Nephron progenitor cell (in vitro differentiated cells): ENCODE measurements around the gene SH3GL1.
A peak's percentile ranks its signal among the peaks of the same experiment; 100 is the strongest.

ENCODE experiments used
- DNase-seq: peaks from one replicate; pipeline ENCODE4 v3.0.0; 2021
- H3K27ac Mint-ChIP-seq: 2 replicates; pipeline ENCODE4 v1.8.0; 2021; ENCODE audit warnings: mild to moderate bottlenecking, moderate library complexity, mixed read lengths
- H3K27me3 Mint-ChIP-seq: 2 replicates; pipeline ENCODE4 v1.8.0; 2021; ENCODE audit warnings: mild to moderate bottlenecking, low read depth, mixed read lengths; ENCODE audit not compliant: poor library complexity
- H3K36me3 Mint-ChIP-seq: 2 replicates; pipeline ENCODE4 v1.8.0; 2021; ENCODE audit warnings: low read depth, mixed read lengths
- H3K4me1 Mint-ChIP-seq: 2 replicates; pipeline ENCODE4 v1.8.0; 2021; ENCODE audit warnings: mixed read lengths
- H3K4me3 Mint-ChIP-seq: 2 replicates; pipeline ENCODE4 v1.8.0; 2021; ENCODE audit warnings: mild to moderate bottlenecking, moderate library complexity, mixed read lengths
- H3K9me3 Mint-ChIP-seq: 2 replicates; pipeline ENCODE4 v1.8.0; 2021; ENCODE audit warnings: mild to moderate bottlenecking, moderate library complexity, mixed read lengths
- TF ChIP-seq, protein P1 (sequence below): fragments of 200-600 bp; sonication (generic); IDR thresholded peaks from 2 replicates; pipeline ENCODE4 v1.5.0; 2021; ENCODE audit warnings: antibody characterized with exemption

SH3GL1 gene

DNA sequence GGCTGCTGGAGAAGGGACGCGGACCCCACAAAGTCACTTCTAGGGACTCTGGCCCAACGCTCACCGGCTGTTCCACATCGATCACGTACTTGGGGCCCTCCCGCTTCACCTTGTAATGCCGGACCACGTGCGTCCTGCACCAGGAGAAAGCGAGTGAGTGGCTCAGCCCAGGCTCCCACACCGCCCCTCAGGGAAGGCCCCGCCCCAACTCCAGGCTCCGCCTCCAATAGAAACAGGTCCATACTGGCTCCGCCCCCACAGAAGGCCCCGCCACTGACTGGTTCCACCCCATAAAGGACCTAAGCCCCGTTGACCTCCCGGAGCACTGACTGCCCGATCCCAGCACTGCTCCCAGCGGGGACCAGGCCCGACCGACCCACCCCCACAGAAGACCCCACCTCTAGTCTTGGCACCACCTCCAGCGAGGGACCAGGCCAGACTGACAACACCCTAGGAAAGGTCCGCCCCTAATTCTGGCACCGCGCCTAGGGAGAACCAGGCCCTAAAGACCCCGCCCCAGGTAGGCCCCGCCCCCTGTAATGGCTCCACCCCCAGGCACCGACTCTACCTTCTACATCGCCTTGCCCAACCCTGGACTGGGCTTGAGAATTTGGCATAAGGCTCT lies 73.0 kb downstream of the SH3GL1 start:
- DNase-seq, result peak; percentile 92
- peaks cover under 1% of the 10 kb centered on the region for H3K9me3 Mint-ChIP-seq
- H3K4me1 Mint-ChIP-seq, result peaks cover 19% of the 10 kb centered on the region
- H3K27me3 Mint-ChIP-seq, result peaks cover 32% of the 10 kb centered on the region
- peak overlapping the region; percentile 78 for H3K4me3 Mint-ChIP-seq
- peaks cover 4% of the 10 kb centered on the region for H3K36me3 Mint-ChIP-seq
- peak overlapping the region; percentile 86 for H3K27ac Mint-ChIP-seq
- TF ChIP-seq, protein P1, sequence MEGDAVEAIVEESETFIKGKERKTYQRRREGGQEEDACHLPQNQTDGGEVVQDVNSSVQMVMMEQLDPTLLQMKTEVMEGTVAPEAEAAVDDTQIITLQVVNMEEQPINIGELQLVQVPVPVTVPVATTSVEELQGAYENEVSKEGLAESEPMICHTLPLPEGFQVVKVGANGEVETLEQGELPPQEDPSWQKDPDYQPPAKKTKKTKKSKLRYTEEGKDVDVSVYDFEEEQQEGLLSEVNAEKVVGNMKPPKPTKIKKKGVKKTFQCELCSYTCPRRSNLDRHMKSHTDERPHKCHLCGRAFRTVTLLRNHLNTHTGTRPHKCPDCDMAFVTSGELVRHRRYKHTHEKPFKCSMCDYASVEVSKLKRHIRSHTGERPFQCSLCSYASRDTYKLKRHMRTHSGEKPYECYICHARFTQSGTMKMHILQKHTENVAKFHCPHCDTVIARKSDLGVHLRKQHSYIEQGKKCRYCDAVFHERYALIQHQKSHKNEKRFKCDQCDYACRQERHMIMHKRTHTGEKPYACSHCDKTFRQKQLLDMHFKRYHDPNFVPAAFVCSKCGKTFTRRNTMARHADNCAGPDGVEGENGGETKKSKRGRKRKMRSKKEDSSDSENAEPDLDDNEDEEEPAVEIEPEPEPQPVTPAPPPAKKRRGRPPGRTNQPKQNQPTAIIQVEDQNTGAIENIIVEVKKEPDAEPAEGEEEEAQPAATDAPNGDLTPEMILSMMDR, result no peak

DNA sequence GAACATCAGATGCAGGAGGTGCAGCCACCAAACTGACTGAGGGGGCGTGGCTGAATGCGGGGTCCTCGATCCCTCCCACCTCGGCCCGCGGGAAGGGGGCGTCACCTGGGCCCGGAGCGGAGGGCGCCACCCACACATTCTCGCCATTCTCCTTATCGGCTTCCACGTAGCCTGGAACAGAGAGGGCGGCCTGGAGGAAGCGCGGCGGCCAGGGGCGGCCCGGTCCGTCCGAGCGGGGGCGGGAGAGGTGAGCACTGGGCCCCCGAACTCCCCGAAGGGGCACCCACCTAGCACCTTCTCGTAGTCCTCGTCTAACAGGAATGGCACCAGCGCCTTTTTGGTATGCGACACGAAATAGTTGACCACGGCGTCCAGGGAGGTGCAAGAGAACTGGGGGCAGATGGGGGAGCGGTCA lies 73.5 kb downstream of the SH3GL1 start:
- Mint-ChIP-seq H3K9me3 (peaks cover 6% of the 10 kb centered on the region), H3K4me1 (peaks cover 19% of the 10 kb centered on the region), H3K27ac (no peak overlapping the region), H3K27me3 (peaks cover 32% of the 10 kb centered on the region), H3K4me3 (peak overlapping the region; percentile 78), H3K36me3 (peaks cover 4% of the 10 kb centered on the region)
- TF ChIP-seq, protein P1, result no peak
- DNase-seq, result peak; percentile 77

DNA sequence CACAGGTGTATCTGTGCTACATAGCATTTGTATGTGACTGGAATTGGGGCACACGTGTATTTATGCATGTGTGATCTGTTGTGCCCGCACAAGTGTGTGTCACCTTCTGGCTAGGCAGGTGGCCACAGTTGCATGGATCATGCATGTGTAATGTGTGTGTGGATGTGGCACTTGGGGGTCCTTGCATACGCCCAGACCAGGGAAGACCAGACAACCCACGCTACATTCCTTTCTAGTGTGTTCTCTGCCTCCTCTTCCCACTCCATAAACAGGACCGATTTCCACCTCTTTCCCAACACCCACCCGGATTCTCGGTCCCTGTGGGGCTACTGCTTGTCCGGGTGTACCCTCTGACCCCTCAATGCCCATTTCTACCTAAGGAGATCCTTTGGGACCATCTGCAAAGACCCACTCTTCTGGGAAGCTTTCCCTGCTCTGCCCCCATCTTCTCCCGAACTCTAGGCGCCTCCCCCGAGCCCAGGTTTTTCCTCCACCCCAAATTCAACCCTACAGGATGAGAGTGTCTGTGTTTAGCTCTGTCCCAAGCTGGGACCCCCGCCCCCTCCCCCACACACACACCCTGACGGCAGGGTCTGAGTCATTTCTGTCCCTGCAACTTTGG lies 74.0 kb downstream of the SH3GL1 start:
- Mint-ChIP-seq H3K4me1 (peaks cover 19% of the 10 kb centered on the region), H3K36me3 (peaks cover 4% of the 10 kb centered on the region), H3K9me3 (peaks cover 8% of the 10 kb centered on the region), H3K27ac (no peak overlapping the region), H3K27me3 (peaks cover 32% of the 10 kb centered on the region), H3K4me3 (peak overlapping the region; percentile 69)
- TF ChIP-seq, protein P1, result no peak
- no peak for DNase-seq

DNA sequence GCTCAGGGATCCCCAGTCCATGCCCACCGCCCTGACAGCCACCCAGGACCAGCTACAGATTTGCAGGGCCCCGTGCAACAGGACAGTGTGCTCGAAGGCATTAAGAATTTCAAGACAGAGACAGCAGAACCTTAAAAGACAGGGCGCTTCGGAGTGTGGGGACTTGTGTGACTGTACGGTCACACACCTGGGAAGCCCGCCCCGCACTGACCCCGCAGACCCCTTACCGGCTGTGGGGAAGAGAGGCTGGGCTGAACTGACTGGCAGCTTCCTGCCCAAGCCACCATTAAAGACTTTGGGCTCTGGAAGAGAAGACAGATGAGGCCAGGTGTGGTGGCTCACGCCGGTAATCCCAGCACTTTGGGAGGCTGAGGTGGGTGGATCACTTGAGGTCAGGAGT lies 76.1 kb downstream of the SH3GL1 start:
- TF ChIP-seq, protein P1, result no peak
- H3K9me3 Mint-ChIP-seq, result peaks cover 27% of the 10 kb centered on the region
- peaks cover 16% of the 10 kb centered on the region for H3K36me3 Mint-ChIP-seq

DNA sequence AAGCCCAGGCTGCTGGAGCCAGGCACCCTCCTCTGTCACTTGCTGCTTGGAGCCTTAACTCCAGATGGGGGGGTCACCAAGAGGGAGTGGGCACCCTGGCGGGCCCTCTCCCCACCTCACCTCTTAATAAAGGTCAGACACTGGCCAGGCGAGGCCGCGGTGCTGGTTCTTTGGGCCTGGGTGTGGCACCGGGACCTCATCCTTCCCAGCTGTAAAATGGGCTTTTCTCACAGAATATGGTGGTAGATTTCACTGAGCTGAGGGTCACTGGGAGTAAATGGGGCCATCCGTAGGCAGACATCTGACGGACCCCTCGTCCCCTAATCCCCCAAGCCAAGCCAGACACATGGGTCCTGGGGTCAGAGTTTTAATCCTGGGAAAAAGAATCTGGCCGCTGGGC lies 76.7 kb downstream of the SH3GL1 start:
- DNase-seq, result no peak
- H3K9me3 Mint-ChIP-seq, result peaks cover 31% of the 10 kb centered on the region
- H3K27ac Mint-ChIP-seq, result no peak overlapping the region
- TF ChIP-seq, protein P1, result no peak
- H3K27me3 Mint-ChIP-seq, result peaks cover 35% of the 10 kb centered on the region
- no peak overlapping the region for H3K4me3 Mint-ChIP-seq
- H3K4me1 Mint-ChIP-seq, result peaks cover 19% of the 10 kb centered on the region
- peaks cover 21% of the 10 kb centered on the region for H3K36me3 Mint-ChIP-seq

More for the DNA sequence above, 76.1 kb downstream of the SH3GL1 start:
- H3K4me1 Mint-ChIP-seq, result peaks cover 19% of the 10 kb centered on the region
- H3K4me3 Mint-ChIP-seq, result no peak overlapping the region
- H3K27ac Mint-ChIP-seq, result no peak overlapping the region
- H3K27me3 Mint-ChIP-seq, result peaks cover 35% of the 10 kb centered on the region
- DNase-seq, result no peak
